ENCODE data around the gene MOCS1. TPM values are rescaled to one million over a fixed set of nuclear protein-coding genes. Genes with fewer than 3 reads are reported as not detected.

Gene MOCS1
- total and polyA plus RNA-seq, 9 of the 15 experiments (the other 6 are each of a cell fraction or from before 2014, with no cell fraction given), result 0.69 to 12.7 (median 8.7) TPM

DNA sequence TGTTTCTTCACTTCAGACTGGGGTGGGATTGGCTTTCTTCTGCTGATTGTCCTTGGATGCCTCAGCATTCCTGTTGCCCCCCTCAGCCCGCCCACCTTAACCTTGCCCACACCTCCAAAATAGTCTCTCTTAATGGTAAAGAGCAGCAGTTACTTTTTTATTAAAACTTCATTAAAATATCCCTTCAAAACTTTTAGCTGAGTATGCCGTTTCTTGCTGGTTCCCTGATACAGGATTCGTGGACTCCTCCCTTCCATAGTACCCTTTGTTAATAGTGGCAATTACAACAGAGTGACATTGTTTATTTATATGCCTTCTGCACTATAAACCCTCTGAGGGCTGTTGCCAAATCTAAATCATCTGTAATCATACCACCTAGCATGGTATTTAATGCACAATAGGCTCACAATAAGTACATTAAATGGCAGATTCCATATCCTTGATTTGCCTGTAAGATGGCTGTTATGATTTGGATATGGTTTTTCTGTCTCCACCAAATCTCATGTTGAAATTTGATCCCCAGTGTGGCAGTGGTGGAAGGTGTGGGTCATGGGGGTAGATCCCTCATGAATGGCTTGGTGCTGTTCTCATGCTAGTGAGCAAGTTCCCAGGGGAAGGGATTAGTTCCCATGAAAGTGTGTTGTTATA is 3.5 kb upstream of the MOCS1 start:
- WGBS (ENCODE audit: insufficient coverage, low coverage, missing lambda C conversion rate), result 7% methylated on average over 3 of the region's 3 CpGs
- H3K9ac ChIP-seq (ENCODE audit: insufficient read depth in 1 of 2, low read depth in 2 of 2, low read length in 2 of 2), result no peak overlapping the region

More for the DNA sequence above, 3.5 kb upstream of the MOCS1 start:
- in situ Hi-C loops (cut with MboI) (no loop called here), intact Hi-C loops (cut with micrococcal nuclease) (no loop called here)
- no peaks in the 10 kb centered on the region for H3K9me1 ChIP-seq (ENCODE audit: control insufficient read depth, insufficient read depth, low read length)
- no peak overlapping the region for H3K27ac ChIP-seq (ENCODE audit: extremely low read depth, low read depth, low read length)
- BruUV-seq (replicated peaks), result no TSS peak
- no peak overlapping the region for H3K4me3 ChIP-seq
- H3K36me3 ChIP-seq (ENCODE audit: control insufficient read depth, insufficient read depth, low read length), result no peaks in the 10 kb centered on the region
- TF ChIP-seq, protein P1, sequence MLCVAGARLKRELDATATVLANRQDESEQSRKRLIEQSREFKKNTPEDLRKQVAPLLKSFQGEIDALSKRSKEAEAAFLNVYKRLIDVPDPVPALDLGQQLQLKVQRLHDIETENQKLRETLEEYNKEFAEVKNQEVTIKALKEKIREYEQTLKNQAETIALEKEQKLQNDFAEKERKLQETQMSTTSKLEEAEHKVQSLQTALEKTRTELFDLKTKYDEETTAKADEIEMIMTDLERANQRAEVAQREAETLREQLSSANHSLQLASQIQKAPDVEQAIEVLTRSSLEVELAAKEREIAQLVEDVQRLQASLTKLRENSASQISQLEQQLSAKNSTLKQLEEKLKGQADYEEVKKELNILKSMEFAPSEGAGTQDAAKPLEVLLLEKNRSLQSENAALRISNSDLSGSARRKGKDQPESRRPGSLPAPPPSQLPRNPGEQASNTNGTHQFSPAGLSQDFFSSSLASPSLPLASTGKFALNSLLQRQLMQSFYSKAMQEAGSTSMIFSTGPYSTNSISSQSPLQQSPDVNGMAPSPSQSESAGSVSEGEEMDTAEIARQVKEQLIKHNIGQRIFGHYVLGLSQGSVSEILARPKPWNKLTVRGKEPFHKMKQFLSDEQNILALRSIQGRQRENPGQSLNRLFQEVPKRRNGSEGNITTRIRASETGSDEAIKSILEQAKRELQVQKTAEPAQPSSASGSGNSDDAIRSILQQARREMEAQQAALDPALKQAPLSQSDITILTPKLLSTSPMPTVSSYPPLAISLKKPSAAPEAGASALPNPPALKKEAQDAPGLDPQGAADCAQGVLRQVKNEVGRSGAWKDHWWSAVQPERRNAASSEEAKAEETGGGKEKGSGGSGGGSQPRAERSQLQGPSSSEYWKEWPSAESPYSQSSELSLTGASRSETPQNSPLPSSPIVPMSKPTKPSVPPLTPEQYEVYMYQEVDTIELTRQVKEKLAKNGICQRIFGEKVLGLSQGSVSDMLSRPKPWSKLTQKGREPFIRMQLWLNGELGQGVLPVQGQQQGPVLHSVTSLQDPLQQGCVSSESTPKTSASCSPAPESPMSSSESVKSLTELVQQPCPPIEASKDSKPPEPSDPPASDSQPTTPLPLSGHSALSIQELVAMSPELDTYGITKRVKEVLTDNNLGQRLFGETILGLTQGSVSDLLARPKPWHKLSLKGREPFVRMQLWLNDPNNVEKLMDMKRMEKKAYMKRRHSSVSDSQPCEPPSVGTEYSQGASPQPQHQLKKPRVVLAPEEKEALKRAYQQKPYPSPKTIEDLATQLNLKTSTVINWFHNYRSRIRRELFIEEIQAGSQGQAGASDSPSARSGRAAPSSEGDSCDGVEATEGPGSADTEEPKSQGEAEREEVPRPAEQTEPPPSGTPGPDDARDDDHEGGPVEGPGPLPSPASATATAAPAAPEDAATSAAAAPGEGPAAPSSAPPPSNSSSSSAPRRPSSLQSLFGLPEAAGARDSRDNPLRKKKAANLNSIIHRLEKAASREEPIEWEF (CRISPR knock-in tag; IDR thresholded peaks at IDR 0.05), result no peak
- TF ChIP-seq ETV1 (tag; conservative IDR thresholded peaks at IDR 0.05; ENCODE audit: low read depth) (no peak), ZNF316 (IDR thresholded peaks at IDR 0.05) (peak; percentile 84), BCOR (IDR thresholded peaks at IDR 0.05) (no peak), C11orf30 (IDR thresholded peaks at IDR 0.05; ENCODE audit: low read depth) (peak; percentile 76; the same call in 1 of the 2 replicates), RFX5 (IDR thresholded peaks at IDR 0.05; ENCODE audit: low read depth, low read length) (no peak), MAFG (tag; conservative IDR thresholded peaks at IDR 0.05) (peak; percentile 66), ZNF668 (CRISPR knock-in tag; IDR thresholded peaks at IDR 0.05) (0 out of 2 replicates have a peak, but pooled peaks have one; percentile 12)
- TF ChIP-seq, protein P2, sequence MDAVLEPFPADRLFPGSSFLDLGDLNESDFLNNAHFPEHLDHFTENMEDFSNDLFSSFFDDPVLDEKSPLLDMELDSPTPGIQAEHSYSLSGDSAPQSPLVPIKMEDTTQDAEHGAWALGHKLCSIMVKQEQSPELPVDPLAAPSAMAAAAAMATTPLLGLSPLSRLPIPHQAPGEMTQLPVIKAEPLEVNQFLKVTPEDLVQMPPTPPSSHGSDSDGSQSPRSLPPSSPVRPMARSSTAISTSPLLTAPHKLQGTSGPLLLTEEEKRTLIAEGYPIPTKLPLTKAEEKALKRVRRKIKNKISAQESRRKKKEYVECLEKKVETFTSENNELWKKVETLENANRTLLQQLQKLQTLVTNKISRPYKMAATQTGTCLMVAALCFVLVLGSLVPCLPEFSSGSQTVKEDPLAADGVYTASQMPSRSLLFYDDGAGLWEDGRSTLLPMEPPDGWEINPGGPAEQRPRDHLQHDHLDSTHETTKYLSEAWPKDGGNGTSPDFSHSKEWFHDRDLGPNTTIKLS (IDR thresholded peaks at IDR 0.05; ENCODE audit: borderline replicate concordance, low read depth), result no peak
- FAIRE-seq (no peak), DNase-seq (ENCODE audit: extremely low read depth in 1 of 4, low spot score in 3 of 4) (no peak), ATAC-seq (no peak)
- peaks cover 8 to 18% of the 10 kb centered on the region in 2 experiments; a peak in 4 of 5 replicates for H3K4me1 ChIP-seq (replicated peaks in 1 of 2; ENCODE audit: control insufficient read depth in 2 of 2, insufficient read depth in 2 of 2, low read length in 2 of 2)
- CTCF ChIA-PET (ENCODE audit: low intra/inter-chr PET ratio), result no interaction called here
- H3K9me3 ChIP-seq (replicated peaks; ENCODE audit: control insufficient read depth, insufficient read depth, low read depth, low read length), result no peaks in the 10 kb centered on the region
- peaks cover 0 to 4% of the 10 kb centered on the region in 2 experiments; a peak in 1 of 5 replicates for H3K27me3 ChIP-seq (ENCODE audit: control insufficient read depth in 2 of 2, insufficient read depth in 2 of 2, low read length in 2 of 2)
- no peaks in the 10 kb centered on the region for H4K20me1 ChIP-seq (replicated peaks; ENCODE audit: control insufficient read depth, insufficient read depth, low read length)
- no peaks in the 10 kb centered on the region for H3K79me2 ChIP-seq (ENCODE audit: control insufficient read depth, insufficient read depth, low read length)
- H2AFZ ChIP-seq (ENCODE audit: low read depth, low read length), result no peak overlapping the region
- H3K4me2 ChIP-seq (ENCODE audit: insufficient read depth, low read length), result no peak overlapping the region
- POLR2A ChIA-PET, result no interaction called here
